ENCODE data around the gene DGKE.

The DGKE gene

DNA sequence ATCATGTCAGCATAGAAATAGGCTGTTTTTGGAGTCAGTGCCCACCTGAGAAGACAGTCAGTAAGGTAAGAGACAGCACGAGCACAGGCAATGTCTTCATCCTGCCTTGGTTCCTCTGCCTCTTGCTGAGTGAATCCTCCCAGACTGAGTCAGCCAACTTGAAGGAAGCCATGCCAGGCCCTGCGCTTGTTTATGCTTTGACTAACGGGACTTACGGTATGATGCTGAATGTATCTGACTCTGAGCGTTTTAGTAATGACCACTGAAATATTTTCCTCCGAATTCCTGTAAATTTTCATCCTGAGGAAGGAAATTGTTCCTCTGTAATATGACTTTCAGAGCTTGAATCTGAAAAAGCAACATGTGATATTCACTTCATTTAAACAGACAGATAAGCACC, 18.2 kb upstream of the DGKE start:
- H3K9ac ChIP-seq (ENCODE audit: low read depth, low read length): no peak overlapping the region
- no peaks in the 10 kb centered on the region for H3K9me3 ChIP-seq (ENCODE audit: control insufficient read depth, insufficient read depth, low read length)
- no peak overlapping the region for H3K27ac ChIP-seq (ENCODE audit: low read depth, low read length)
- no peaks in the 10 kb centered on the region; the same call in 1 of the 2 replicates for H3K4me1 ChIP-seq (ENCODE audit: control insufficient read depth, insufficient read depth, low read length)
- H3K4me3 ChIP-seq (ENCODE audit: low read depth, low read length): no peak overlapping the region
- H3K36me3 ChIP-seq (ENCODE audit: control insufficient read depth, insufficient read depth, low read length): no peaks in the 10 kb centered on the region
- no peaks in the 10 kb centered on the region for H3K27me3 ChIP-seq (ENCODE audit: control insufficient read depth, insufficient read depth, low read length)

DNA sequence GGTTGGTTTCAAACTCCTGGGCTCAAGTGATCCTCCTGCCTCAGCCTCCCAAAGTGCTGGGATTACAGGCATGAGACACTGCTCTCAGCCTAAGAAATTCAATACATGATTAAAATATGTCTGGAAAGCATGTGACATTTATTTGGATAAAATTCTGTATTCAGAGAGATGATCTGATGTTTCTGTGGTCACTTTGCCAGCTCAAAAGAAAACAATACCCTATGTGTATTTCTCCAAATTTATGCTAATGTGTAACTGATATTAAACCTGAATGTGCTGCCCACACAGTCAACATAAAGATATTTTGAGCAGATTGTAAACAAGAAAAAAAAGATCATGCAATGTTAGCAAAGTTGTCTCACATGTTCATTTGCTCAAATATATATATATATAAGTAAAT, 16.9 kb upstream of the DGKE start:
- H3K36me3 ChIP-seq (ENCODE audit: control insufficient read depth, insufficient read depth, low read length): no peaks in the 10 kb centered on the region
- no peaks in the 10 kb centered on the region for H3K9me3 ChIP-seq (ENCODE audit: control insufficient read depth, insufficient read depth, low read length)
- no peak overlapping the region for H3K27ac ChIP-seq (ENCODE audit: low read depth, low read length)
- no peaks in the 10 kb centered on the region for H3K27me3 ChIP-seq (ENCODE audit: control insufficient read depth, insufficient read depth, low read length)
- H3K9ac ChIP-seq (ENCODE audit: low read depth, low read length): no peak overlapping the region
- H3K4me1 ChIP-seq (ENCODE audit: control insufficient read depth, insufficient read depth, low read length): no peaks in the 10 kb centered on the region; the same call in 1 of the 2 replicates
- H3K4me3 ChIP-seq (ENCODE audit: low read depth, low read length): no peak overlapping the region

DNA sequence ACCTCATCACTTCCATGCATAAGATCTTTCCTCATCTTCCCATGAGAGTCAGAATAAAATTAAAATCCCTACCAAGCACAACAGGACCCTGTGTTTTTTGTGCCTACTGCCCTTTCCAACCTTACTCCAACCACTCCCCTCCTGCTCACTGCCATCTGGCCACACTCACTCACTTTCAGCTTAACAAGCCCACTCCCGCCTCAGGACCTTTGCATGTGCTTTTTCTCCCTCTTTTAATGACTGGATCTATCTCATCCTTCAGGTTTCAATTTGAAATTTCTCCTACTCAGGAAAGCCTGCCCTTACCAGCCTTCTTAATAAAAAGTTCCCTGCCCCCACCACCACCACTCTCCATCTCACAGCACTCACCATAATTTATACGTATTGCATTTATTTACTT, 14.9 kb upstream of the DGKE start:
- Histone ChIP-seq H3K9me3 (ENCODE audit: control insufficient read depth, insufficient read depth, low read length) (no peaks in the 10 kb centered on the region), H3K36me3 (ENCODE audit: control insufficient read depth, insufficient read depth, low read length) (no peaks in the 10 kb centered on the region), H3K27ac (ENCODE audit: low read depth, low read length) (no peak overlapping the region), H3K4me1 (ENCODE audit: control insufficient read depth, insufficient read depth, low read length) (no peaks in the 10 kb centered on the region; the same call in 1 of the 2 replicates), H3K9ac (ENCODE audit: low read depth, low read length) (no peak overlapping the region), H3K27me3 (ENCODE audit: control insufficient read depth, insufficient read depth, low read length) (no peaks in the 10 kb centered on the region), H3K4me3 (ENCODE audit: low read depth, low read length) (no peak overlapping the region)

DNA sequence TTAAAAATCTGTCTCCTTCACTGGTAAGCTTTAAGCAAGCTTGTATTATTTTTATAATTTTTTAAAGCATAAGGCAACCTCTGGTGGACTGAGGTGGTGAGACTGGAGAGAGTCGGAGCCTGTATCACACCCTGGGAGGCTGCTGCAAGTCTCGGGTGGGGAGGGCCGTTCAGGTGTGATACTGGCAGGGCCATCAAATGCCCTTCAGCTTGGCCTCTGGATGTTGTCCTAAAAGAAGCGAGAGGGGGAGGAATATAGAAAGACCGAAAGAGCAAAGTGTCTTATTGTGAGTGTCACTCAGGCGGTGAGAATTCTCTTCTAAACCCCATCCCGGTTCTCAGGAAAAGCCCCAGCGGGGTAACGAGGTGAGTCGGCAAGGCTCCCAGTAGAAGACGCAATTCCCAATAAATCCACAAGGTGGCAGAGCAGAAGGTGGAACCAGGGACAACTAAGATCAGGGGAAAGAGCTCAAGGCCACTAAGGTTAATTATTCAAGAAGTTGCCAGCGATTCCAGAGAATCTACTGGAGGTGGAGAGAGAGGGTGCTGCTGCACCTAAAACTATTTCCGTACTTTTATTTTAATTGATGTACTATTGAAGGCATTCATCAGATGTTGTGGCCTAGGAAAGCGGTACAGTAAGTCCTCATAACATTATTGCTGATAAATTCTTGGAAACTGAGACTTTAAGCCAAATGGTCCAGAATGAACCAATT, 14.4 kb upstream of the DGKE start:
- Histone ChIP-seq H3K9ac (ENCODE audit: low read depth, low read length) (no peak overlapping the region), H3K4me1 (ENCODE audit: control insufficient read depth, insufficient read depth, low read length) (no peaks in the 10 kb centered on the region; the same call in 1 of the 2 replicates), H3K4me3 (ENCODE audit: low read depth, low read length) (no peak overlapping the region), H3K36me3 (ENCODE audit: control insufficient read depth, insufficient read depth, low read length) (no peaks in the 10 kb centered on the region), H3K27me3 (ENCODE audit: control insufficient read depth, insufficient read depth, low read length) (no peaks in the 10 kb centered on the region), H3K27ac (ENCODE audit: low read depth, low read length) (no peak overlapping the region), H3K9me3 (ENCODE audit: control insufficient read depth, insufficient read depth, low read length) (no peaks in the 10 kb centered on the region)

DNA sequence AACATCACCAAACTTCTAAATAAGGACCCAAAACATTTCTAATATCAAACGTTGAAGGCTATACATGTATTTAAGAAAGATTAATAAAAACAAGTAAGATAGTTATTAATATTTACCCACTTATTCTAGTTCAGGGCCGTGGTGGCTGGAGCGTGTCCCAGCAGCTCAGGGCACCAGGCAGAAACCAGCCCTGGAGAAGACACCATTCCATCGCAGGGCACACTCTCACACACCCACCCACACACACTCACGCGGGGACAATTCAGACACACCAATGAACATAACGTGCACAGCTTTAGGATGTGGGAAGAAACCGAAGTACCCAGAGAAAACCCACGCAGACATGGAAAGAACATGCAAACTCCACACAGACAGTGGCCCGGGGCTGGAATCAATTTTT, 13.7 kb upstream of the DGKE start:
- Histone ChIP-seq H3K9me3 (ENCODE audit: control insufficient read depth, insufficient read depth, low read length) (no peaks in the 10 kb centered on the region), H3K4me1 (ENCODE audit: control insufficient read depth, insufficient read depth, low read length) (no peaks in the 10 kb centered on the region; the same call in 1 of the 2 replicates), H3K27ac (ENCODE audit: low read depth, low read length) (no peak overlapping the region), H3K27me3 (ENCODE audit: control insufficient read depth, insufficient read depth, low read length) (no peaks in the 10 kb centered on the region), H3K36me3 (ENCODE audit: control insufficient read depth, insufficient read depth, low read length) (no peaks in the 10 kb centered on the region), H3K9ac (ENCODE audit: low read depth, low read length) (no peak overlapping the region), H3K4me3 (ENCODE audit: low read depth, low read length) (no peak overlapping the region)

DNA sequence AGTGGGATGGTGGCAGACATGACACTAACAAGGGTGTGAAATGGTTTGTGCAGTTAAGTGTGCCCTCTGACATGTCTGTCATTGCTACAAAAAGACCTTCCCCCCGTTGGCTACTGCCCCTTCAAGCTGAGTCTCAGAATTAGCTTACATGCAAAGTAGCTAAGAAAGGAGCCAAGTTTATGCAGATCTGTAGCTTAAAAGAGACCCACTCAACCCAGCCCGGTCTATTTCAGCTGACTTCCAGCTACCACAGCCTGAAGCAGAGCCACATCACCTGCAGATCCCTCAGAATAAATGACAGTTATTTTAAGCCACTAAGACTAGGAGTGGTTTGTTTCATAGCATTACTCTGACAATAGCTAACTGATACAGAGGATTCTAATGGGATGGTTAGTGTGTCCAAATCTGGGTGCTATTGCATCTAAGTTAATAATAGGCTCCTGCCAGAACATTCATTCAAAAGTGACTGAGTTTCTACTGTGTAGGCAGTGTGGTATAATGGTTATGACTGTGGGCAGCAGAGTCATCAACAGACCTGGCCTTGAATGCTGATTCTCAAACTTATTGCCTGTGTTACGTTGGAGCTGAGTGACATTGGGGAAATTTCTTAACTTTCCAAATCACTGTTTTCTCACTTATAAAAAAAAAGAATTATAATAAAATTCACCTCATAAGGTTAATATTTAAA, 12.0 kb upstream of the DGKE start:
- H3K36me3 ChIP-seq (ENCODE audit: control insufficient read depth, insufficient read depth, low read length): no peaks in the 10 kb centered on the region
- H3K4me1 ChIP-seq (ENCODE audit: control insufficient read depth, insufficient read depth, low read length): no peaks in the 10 kb centered on the region; the same call in 1 of the 2 replicates
- no peak overlapping the region for H3K27ac ChIP-seq (ENCODE audit: low read depth, low read length)
- no peaks in the 10 kb centered on the region for H3K9me3 ChIP-seq (ENCODE audit: control insufficient read depth, insufficient read depth, low read length)
- no peaks in the 10 kb centered on the region for H3K27me3 ChIP-seq (ENCODE audit: control insufficient read depth, insufficient read depth, low read length)
- H3K9ac ChIP-seq (ENCODE audit: low read depth, low read length): no peak overlapping the region
- no peak overlapping the region for H3K4me3 ChIP-seq (ENCODE audit: low read depth, low read length)

DNA sequence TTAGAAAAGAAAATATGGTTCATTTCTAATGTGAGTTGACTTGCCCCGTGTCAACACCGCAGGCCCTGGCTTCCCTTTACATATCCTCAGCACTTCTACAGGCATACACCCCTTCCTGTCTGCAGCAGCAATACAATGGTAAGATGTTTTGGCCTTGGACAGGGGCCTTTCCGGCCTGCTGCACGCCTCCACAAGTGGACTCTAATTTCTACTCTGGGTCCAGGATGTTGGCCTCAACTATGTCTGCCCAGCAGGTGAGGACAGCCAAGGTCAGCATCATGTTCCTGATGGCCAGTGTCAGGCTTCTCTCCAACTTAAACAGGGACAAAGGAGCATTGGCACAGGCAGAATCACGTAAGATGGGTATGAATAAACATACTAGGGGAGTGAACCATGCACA, 11.2 kb upstream of the DGKE start:
- Histone ChIP-seq H3K4me1 (ENCODE audit: control insufficient read depth, insufficient read depth, low read length) (no peaks in the 10 kb centered on the region; the same call in 1 of the 2 replicates), H3K9ac (ENCODE audit: low read depth, low read length) (no peak overlapping the region), H3K9me3 (ENCODE audit: control insufficient read depth, insufficient read depth, low read length) (no peaks in the 10 kb centered on the region), H3K4me3 (ENCODE audit: low read depth, low read length) (no peak overlapping the region), H3K27me3 (ENCODE audit: control insufficient read depth, insufficient read depth, low read length) (no peaks in the 10 kb centered on the region), H3K27ac (ENCODE audit: low read depth, low read length) (no peak overlapping the region), H3K36me3 (ENCODE audit: control insufficient read depth, insufficient read depth, low read length) (no peaks in the 10 kb centered on the region)

DNA sequence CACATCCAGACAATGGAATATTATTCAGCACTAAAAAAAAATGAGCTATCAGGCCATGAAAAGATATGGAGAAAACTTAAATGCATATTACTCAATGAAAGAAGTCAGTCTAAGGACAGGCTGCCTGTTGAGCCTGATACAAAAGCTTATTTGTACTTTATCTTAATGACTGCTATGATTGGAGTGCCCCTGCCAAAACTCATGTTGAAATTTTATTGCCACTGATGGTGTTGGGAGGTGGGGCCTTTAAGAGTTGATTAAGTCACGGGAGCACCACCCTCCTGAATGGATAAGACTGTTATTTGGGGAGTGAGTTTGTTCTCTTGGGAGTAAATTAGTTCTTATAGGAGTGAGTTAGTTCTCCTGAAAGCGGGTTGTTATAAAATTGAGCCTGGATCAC, 10.1 kb upstream of the DGKE start:
- H3K4me1 ChIP-seq (ENCODE audit: control insufficient read depth, insufficient read depth, low read length): no peaks in the 10 kb centered on the region; the same call in 1 of the 2 replicates
- no peak overlapping the region for H3K4me3 ChIP-seq (ENCODE audit: low read depth, low read length)
- H3K27ac ChIP-seq (ENCODE audit: low read depth, low read length): no peak overlapping the region
- H3K9ac ChIP-seq (ENCODE audit: low read depth, low read length): no peak overlapping the region
- H3K9me3 ChIP-seq (ENCODE audit: control insufficient read depth, insufficient read depth, low read length): no peaks in the 10 kb centered on the region
- no peaks in the 10 kb centered on the region for H3K27me3 ChIP-seq (ENCODE audit: control insufficient read depth, insufficient read depth, low read length)
- H3K36me3 ChIP-seq (ENCODE audit: control insufficient read depth, insufficient read depth, low read length): no peaks in the 10 kb centered on the region

DNA sequence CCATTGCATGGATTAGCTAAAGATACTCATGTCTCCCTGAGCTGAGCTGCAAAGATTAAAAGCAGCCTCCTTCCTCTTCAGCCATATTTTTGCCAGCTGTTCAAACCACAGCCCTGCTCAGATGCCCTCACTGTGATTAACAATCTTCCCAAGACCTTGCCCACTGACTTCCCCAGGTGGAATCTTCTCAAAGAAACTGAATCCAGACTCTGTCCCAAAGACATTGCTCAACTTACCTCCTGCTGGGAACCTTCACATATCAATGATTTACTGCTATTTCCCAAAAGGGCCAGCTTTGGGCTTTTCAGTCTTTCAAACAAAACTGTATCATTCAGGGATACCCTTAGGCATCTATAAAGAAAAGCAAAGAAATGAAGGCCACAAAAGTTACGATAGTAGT, 9.4 kb upstream of the DGKE start:
- no peaks in the 10 kb centered on the region; the same call in 1 of the 2 replicates for H3K4me1 ChIP-seq (ENCODE audit: control insufficient read depth, insufficient read depth, low read length)
- no peaks in the 10 kb centered on the region for H3K27me3 ChIP-seq (ENCODE audit: control insufficient read depth, insufficient read depth, low read length)
- no peaks in the 10 kb centered on the region for H3K9me3 ChIP-seq (ENCODE audit: control insufficient read depth, insufficient read depth, low read length)
- H3K9ac ChIP-seq (ENCODE audit: low read depth, low read length): no peak overlapping the region
- no peaks in the 10 kb centered on the region for H3K36me3 ChIP-seq (ENCODE audit: control insufficient read depth, insufficient read depth, low read length)
- H3K27ac ChIP-seq (ENCODE audit: low read depth, low read length): no peak overlapping the region
- H3K4me3 ChIP-seq (ENCODE audit: low read depth, low read length): no peak overlapping the region

DNA sequence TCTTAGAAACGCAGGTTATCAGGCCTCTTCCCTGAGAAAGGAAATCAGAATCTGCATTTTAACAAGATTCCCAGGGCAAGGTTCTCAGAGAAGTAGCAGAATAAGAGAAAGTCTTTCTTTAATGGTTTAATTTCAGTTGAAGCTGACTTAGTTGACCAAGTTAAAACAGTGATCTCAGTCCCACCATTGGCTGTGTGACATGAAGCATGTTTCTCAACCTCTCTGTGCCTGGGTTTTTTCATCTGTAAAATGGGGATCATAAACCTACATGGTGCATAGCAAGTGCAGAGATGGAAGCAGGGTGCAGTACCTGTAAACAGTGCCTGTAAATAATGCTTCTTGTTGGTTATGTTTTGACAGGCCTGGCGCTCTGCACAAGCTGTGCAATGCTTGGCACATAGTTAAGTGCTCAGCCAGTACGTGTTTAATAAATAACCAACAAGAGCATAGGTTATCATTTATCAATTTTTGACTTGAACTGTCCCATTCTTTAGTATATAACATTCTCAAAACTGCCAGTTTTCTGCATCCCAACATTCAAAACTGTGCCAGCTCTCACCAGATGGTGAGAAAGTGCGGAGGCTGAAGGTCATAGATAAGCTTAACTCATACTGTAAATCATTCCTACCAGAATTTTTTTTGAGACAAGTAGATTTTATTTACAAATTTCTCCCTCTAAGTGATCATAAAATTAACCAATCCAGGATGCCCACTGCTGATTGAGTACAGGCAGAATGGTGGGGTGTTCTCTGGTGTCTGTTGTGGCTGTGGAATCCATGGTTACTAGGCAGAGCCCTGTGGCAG, 7.1 kb upstream of the DGKE start:
- H3K9ac ChIP-seq (ENCODE audit: low read depth, low read length): no peak overlapping the region
- H3K27ac ChIP-seq (ENCODE audit: low read depth, low read length): no peak overlapping the region
- peaks cover 5% of the 10 kb centered on the region; the same call in 1 of the 2 replicates for H3K27me3 ChIP-seq (ENCODE audit: control insufficient read depth, insufficient read depth, low read length)
- H3K4me3 ChIP-seq (ENCODE audit: low read depth, low read length): no peak overlapping the region
- no peaks in the 10 kb centered on the region for H3K4me1 ChIP-seq (ENCODE audit: control insufficient read depth, insufficient read depth, low read length)
- no peaks in the 10 kb centered on the region for H3K36me3 ChIP-seq (ENCODE audit: control insufficient read depth, insufficient read depth, low read length)
- H3K9me3 ChIP-seq (ENCODE audit: control insufficient read depth, insufficient read depth, low read length): no peaks in the 10 kb centered on the region
